NCI-H128 (cell line): Measurements from ENCODE around the gene FH.

Experiments used
- DNase-seq: peaks from one replicate; lab custom pipeline; 2025; ENCODE audit not compliant: unreplicated experiment; lab: John Stamatoyannopoulos, UW

FH gene

DNA sequence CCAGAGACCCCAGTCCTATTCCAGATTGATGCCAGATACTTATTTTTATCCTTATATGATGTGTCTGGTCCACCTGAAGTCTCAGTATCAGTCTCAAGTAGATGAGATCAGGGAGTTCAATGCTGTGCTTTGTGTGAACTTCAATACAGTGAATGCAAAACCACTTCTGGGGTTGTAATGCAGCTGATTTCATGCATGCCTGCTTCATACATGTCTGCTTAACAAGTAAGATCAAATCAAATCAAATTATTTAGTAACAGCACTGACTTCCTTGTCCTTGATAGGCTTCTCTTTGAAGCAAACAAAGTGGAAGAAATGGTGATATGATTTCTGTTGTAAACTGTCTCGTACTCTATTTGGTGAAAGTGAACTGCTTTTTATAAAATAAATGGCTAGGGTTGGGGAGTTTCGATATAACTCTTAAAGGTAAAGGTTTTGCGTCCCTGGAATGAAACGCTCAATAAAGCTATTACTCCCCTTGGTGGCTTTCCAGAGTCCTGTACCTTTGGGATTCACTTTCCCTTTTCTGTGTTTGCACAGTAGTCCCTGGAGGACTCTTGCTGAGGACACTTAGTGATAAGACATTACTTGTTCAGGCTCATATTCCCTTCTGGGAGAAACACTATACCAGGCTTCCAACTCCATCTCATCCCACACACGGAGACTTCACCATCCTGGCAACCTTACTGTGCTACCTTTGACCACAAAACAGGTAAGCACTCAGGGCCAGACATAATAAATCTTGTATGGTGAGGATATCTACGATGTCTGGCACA lies 59.3 kb downstream of the FH start:
- DNase-seq = peak; percentile 51

DNA sequence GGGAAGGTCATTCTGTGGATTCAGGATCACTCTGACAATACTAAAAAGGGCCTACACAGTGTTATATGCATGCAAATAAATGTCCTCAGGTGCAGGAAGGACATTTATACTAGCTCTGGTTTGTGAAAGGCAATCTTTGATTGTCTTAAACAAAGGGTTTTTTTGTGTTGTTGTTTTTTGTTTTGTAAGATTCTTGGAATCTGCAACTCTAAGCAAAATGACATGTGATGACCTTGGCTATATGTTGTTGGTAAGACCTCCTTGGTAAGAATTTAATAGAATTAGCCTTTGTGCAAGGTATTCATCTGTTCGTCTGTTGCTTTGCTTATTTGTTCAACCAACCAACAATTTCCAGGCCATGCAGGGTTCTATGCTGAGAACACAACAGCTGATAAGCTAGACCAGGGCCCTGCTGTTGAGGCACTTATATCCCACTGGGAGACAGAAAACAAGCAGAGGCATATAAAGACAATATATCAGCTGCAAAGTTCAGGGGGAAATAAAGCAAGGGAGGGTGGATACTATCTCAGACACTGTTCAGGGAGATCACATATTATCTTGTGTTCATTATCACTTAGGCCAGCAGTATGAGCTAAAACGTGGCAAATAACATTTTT lies 60.3 kb downstream of the FH start:
- no peak for DNase-seq

DNA sequence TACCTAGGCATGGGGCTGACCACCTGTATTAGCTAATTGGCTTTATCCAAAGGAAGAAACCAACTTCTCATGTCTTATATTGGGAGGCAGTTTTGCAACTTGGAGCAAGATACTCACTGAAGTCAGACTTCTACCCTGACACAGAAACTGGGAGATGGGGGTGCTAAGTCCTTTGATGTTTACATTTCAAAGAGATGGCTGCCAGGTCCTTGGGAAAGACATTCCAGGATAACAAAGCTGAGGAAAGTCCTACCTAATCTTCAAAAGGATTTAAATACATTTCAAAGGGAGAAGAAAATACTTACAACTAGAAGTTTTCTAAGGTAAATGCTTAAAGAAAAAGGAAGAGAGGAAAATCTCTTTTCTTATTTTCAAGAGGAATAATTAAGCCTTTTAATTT lies 62.1 kb downstream of the FH start:
- no peak for DNase-seq

DNA sequence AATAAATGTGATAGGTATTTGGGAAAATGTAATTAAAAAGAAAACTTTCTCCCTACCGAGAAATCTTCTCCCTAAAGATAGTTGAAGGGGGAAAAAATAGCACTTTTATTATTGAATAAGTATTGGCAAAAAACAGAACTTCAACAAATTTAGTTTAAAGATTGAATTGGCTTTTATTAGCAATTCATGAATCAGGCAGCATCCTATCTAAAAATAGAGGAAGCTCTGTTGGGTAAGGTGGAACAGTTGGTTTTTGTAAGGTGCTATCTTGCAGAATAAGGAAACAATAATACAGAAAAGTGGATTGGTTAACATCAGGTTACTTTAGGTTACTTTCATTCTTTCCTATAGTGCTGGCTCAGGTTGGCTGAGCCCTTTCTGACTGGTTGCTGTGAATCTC lies 62.8 kb downstream of the FH start:
- no peak for DNase-seq

GRCh38 chr1:241453732-241454131 lies 65.8 kb downstream of the FH start:
- no peak for DNase-seq

DNA sequence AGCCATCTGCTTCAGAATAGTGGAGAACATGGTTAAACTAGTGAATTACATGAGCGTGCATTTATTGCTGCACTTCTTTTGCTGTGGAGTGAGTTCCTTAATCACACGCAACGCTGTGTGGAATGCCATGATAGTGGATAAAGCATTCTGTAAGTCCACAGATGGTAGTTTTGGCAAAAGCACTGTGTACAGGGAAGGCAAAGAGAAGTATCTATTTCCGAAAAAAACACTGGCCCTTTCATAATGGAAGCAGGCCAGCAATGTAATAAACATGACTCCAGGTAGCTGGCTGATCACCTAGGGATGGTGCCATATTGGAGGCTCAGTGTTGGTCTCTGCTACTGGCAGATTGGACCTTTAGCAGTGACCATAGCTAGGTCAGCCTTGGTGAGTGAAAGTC lies 67.6 kb downstream of the FH start:
- DNase-seq = no peak
